Loucy (cell line): ENCODE results near the gene TLK2.
"Not testable (repeated sequence)": the region's sequence is repeated elsewhere in the genome, so short reads cannot be mapped to it uniquely, and the experiment has no call there.

Experiments
- EZH2phosphoT487 ChIP-seq: fragments of 200-600 bp; IDR thresholded peaks from 2 replicates; pipeline ENCODE4 v1.6.1; 2018; ENCODE audit warnings: antibody characterized with exemption, mild to moderate bottlenecking, moderate library complexity, borderline replicate concordance
- TF ChIP-seq, protein P1 (sequence below): fragments of 200-600 bp; sonication (generic); conservative IDR thresholded peaks from 2 replicates; pipeline ENCODE4 v1.5.1; 2014; ENCODE audit warnings: mild to moderate bottlenecking, antibody characterized with exemption, low read length

DNA sequence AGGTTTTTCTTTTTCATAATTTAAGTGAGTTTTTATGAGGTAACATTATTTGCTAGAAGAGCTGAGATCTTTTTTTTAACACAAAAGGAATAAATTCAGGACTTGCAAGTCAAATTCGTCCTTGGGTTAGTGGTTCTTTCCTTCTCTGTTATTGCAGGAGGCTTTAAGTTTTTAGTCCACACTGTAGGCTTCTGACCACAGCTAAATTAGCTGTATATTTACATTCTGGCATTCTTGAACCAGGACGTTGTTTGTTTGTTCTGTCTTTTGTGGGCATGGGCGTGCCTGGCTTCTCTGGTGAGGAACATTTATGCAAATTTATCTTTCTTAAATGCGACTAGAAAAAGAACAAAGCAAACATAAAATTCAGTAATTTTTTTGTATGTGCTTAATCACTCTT is 80.3 kb downstream of the TLK2 start:
- TF ChIP-seq, protein P1, sequence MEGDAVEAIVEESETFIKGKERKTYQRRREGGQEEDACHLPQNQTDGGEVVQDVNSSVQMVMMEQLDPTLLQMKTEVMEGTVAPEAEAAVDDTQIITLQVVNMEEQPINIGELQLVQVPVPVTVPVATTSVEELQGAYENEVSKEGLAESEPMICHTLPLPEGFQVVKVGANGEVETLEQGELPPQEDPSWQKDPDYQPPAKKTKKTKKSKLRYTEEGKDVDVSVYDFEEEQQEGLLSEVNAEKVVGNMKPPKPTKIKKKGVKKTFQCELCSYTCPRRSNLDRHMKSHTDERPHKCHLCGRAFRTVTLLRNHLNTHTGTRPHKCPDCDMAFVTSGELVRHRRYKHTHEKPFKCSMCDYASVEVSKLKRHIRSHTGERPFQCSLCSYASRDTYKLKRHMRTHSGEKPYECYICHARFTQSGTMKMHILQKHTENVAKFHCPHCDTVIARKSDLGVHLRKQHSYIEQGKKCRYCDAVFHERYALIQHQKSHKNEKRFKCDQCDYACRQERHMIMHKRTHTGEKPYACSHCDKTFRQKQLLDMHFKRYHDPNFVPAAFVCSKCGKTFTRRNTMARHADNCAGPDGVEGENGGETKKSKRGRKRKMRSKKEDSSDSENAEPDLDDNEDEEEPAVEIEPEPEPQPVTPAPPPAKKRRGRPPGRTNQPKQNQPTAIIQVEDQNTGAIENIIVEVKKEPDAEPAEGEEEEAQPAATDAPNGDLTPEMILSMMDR, result not testable (repeated sequence)
- not testable (repeated sequence) for TF ChIP-seq EZH2phosphoT487
